Hematopoietic multipotent progenitor cell treated with erythropoietin and hydrocortisone succinate and interleukin-3 and kit ligand, for 17 days (in vitro differentiated cells): ENCODE measurements around the gene STRBP.
"Not testable (repeated sequence)": the region's sequence is repeated elsewhere in the genome, so short reads cannot be mapped to it uniquely, and the experiment has no call there.

ENCODE experiments used
- DNase-seq: peaks from one replicate; pipeline ENCODE4 v3.0.0-alpha.2; 2015; ENCODE audit warnings: low spot score

The STRBP gene

DNA sequence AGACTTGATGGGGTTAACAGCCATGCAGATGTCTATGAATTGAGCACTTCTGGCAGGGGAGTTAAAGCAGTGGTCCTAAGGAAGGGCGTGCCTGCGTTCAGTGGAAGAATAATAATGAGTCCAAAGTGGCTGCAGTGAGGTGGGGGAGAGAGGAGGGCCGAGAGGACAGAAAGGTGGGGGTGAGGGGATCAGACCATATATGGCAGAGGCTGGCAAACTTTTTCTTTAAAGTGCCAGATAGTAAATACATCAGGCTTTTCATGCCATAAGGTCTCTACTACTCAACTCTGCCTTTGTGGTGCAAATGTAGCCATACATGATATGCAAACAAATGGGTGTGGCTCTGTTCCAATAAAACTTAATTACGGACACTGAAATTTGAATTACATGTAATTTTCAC is 77.1 kb downstream of the STRBP start:
- no peak for DNase-seq

DNA sequence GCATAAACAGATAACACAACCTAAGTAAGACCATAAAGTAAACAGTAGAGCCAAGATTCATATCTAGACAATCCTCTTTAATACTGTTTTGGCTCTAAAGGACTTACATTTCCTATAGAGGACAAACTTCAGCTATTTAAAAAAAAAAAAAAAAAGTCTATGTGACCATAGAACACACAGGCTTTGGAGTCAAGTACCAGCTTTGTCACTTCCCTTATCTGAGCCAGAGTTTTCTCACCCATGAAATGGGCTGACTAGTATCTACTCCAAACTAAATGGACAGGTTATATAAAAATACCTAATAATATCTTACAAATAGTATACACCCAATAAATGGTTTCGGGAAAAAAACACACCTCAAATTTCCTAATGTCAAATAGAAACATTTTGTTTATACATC is 81.3 kb downstream of the STRBP start:
- DNase-seq, result no peak

DNA sequence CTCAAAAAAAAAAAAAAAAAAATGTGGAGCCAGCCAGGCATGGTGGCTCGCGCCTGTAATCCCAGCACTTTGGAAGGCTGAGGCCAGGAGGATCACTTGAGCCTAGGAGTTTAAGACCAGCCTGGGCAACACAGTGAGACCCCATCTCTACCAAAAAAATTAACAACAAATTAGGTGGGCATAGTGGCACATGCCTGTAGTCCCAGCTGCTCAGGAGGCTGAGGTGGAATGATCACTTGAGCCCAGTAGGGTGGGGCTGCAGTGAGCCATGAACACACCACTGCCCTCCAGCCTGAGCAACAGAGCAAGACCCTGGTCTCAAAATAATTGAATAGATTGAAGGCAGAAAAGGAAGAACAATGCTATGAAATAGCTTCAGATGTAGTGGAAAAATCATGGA is 82.4 kb downstream of the STRBP start:
- not testable (repeated sequence) for DNase-seq

DNA sequence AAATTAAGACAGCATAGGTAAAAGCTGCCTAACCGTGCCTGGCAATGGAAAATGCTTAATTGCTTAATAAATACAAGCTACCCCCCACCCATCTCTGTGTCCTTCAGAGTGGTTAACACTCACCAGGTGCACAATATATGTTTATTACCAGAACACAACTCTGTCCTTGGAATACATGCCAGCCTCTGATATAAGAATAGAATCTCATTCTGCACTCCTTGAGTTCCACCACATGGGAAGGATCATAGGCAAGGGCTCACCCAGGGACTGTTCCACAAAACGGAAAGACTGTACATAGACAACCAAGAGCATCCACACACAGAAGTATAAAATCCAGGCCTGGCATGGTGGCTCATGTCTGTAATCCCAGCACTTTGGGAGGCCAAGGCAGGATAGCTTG is 91.4 kb downstream of the STRBP start:
- no peak for DNase-seq

DNA sequence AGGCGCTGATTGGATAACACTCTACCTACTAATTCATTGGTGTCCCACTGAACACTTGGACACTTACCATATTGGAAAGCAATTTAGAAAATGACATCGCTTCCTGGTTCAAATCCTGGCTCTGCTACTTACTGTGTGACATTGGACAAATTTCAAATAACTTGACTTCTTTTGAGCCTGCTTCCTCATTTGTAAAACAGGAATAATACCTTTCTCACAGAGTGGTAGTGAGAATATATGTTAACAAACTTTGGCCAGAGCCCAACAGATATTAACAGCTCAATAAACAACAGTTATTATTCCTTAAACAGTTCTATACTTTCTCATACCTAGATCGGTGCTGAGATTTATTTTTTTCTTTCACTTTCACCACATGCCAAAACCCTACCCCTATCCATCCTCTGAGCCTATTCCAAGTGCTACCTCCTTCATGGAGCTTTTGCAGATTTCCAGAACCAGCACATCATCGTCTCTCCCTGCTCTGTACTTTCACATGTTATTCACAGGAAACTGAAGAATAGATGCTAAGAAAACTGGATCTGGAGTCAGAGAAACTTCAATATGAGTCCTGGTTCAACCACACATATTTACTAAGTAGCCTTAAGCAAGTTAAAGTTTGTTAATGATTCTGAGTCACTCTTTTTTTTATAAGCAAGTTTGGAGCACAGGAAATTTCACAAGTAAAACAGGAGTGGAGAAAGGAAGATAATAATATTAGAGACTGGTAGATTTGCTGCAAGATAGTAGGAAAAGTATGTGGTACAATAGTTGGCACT is 92.3 kb downstream of the STRBP start:
- no peak for DNase-seq

DNA sequence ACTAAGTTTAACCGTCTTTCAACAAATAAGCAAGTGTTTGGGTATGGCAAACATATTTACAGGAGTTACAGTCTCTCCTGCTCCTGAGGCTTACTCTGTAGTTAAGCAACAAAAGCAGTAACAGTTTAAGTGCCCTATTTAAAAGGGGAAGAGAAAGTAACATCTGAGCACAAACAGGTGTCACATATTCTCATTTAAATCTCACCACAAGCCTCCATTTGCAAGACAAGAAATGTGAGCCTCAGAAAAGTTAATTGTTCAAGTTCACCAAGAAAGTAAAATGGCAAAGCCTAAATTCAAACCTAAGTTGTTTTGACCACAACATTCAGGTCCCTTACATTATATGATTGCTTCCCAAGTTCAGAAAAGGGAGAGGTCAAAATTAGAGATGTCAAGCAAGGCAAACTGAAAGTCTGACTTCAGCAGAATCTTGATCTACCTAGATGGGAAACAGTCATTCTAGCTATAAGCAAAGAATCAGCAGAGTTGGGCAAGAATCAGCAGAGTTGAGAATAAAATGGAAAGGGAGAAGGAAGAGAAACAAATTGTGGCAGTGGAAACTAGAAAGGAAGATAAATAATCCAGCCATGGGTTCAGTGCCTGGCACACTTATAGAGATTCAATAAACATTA is 93.4 kb downstream of the STRBP start:
- DNase-seq, result no peak

DNA sequence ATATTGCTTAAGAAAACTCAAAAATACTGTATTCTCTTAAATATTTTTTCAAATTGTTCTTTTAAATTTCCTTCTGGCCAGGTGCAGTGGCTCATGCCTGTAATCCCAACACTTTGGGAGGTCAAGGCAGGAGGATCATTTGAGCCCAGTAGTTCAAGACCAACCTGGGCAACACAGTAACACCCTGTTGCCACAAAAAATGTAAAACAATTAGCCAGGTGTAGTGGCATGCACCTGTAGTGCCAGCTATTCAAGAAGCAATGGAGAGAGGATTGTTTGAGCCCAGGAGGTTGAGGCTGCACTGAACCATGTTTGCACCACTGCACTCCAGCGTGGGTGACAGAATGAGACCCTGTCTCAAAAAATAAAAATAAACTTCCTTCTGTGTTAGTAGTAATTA is 94.3 kb downstream of the STRBP start:
- no peak for DNase-seq

DNA sequence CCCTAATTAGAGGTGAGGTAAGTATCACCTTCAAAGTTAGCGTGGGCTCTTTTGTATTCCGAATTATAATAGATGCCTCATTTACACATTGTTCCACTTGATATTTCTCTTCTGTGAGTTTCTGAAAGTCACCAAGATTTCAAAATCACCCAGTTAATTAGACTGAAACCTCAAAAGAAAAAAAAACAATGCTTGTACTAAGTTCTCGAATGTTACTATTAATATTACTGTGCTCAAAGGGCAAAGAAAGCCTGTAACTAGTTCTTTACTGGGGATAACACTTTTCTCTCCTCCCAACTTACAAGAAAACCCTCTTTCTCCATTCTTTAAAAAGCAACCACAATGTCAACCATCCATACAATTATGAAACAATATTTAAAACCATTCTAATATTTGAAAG is 98.5 kb downstream of the STRBP start:
- no peak for DNase-seq

DNA sequence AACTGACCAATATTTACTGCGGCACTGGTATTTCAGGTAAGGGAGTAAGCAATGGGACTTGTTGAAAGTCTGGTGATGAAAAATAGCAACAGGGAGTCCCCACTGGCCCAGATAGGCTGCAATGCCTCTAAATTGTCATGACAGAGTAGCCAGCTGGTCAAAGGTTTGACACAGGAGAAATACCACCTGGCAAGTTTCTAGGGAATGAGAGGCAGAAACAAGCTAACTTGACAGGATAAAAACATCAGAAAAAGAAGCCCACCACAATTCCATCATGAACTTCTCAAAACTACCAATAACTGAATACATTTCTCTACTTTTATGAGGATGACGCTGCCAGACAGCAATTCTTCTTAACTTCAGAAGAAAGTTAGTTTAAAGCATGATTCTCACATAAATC is 99.8 kb downstream of the STRBP start:
- no peak for DNase-seq

DNA sequence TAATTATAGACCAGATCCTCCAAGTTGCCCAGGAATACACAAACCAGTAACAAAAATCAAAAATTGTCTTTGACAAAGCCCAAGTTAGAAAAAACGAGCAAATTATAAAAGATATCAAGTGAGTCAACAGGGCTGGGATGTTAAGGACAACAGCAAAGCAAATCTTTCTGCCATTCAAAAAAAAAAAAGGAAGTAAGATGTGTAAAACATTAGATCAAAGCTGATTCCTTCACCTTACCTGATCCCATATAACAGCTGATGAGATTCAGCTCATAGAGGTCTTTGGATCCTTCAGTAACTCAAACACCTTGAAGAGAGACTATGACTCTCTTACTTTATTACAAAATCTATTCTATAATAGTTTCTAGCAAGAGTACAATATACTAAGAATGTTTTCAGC is 100.9 kb downstream of the STRBP start:
- no peak for DNase-seq

DNA sequence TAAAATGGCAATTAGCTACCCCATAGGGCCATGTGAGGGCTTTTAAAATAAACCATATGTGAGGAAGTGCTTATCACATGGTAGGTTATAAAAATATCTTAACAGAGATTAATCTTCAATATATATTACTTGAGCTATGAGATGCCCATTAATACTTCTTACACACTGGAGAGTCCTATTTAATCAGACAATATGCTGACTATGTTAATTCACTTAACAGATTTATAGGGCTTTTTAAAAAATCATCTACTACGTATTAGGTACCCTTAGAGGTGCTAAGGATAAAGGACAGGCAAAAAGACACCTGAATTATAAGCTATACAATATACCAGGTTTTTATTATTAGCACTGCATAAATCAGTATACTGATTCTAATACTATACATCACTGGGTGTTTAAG is 102.6 kb downstream of the STRBP start:
- no peak for DNase-seq

DNA sequence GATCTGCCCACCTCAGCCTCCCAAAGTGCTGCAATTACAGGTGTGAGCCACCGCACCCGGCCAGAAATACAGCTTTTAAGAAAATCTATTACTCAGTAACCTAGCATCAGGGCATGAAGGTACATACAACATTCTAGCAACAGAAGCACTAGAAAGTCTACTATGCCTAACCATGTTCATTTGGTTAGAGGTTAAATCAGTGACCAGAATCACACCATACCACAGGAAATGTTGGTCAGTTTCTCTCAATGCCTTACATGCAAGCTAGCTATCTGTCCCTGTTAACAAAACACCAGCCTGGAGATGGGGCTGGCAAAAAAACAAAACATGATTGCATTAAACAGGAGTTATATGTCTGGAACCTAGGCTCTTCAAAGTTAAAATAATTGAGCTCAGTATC is 104.1 kb downstream of the STRBP start:
- no peak for DNase-seq

DNA sequence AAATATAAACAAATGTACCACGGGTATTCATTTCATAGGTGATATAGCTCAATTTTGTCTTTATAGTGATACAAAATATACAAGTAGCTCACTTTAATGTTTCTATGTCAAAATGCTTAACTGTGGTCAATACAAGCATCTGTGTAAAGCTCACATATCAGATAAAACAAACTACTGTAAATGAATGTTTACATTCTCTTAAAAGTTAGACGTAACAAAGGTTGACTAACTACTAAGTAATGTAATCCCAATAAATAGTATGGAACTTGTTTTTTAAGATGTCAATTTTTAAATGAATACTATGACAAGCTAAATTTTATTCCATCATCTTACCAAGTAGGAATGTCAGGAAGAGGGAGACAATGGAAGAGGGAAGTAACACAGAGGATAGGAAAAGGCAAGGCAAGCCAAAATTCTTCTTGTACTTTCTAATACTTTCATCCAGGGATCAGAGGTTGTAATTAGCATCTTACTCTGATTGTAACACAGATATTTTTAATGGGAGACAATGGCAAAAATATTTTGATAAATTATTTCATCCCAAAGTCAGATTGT is 105.5 kb downstream of the STRBP start:
- no peak for DNase-seq

DNA sequence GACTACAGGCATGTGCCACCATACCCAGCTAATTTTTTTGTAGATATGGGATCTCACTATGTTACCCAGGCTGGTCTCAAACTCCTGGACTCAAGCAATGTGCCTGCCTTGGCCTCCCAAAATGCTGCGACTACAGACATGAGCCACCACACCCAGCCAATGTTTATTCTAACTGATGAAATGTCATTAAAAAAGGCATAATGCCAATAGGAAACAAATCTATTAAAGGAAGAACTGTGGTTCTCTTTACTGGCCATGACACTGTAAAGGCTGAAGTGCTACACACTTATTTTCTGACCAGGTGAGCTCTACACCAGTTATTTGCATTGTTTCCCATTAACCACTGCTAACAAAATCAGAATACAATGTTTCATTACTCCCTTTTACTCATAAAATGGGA is 106.0 kb downstream of the STRBP start:
- DNase-seq, result no peak

DNA sequence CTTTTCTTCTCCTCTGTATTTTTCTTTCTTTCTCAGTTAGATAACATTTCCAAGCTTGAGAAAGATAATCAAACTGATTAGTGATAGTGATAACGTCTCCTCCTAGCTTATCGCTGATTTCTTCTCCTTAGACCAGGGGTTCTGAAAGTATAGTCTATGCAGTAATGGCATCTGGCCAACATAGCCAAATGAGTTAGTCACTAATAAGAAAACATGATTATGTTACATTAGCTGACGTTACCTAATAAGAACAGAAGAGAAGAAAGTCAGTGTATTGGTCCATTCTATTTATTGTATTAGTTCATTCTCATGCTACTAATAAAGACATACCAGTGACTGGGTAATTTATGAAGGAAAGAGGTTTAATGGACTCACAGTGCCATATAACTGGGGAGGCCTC is 111.2 kb downstream of the STRBP start:
- DNase-seq, result no peak

DNA sequence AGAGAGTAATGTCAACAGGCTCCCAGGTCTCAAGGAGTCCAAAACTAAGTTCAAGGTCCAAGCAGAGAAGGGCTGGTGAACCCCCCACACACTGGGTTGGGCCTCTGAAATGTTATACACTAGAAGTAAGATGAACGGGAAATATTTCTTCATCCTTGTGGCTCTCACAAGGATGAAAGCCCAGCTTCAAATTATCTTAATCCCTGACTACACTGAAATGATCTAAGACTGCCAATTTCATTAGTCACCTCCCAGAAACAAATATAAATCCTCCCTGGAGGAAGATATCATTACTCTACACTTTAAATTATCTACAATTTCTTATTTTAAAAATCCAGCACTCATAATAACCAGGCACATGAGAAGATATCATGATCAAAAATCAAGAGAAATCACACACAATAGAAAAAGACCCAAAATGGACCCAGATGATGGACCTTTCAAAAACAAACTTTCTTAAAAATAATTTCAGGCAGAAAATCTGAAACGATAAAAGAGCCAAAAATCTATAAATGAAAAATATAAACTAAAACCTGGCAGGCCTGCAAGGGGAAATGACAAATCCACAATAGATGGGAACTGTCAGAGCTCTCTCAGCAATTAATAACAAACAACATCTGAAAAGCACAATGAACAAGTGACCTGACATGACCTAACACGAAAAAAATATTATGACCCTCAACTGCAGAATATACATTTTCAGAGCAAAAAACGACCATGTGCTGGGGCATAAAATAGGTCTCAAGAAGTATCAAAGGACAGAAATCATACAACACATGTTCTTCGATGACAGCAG is 117.5 kb downstream of the STRBP start:
- no peak for DNase-seq

DNA sequence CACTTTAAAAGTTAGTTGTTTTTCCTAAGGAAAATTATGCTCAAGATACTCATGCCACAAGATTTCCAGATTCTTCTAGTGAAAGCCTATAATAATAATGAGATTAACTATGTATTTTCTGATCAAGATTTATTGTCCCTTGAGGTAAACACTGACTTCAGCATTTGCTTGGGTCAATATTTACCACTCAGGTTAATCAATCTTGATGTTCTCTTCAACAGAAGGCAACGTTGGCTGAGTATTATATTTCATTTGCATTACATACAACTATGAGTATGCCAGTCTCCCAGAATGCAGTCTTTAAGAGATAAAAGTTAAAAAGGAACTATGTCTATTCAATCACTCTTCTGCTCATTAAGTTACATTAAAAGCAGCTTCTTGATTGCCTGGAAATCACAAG is 119.3 kb downstream of the STRBP start:
- DNase-seq, result no peak

DNA sequence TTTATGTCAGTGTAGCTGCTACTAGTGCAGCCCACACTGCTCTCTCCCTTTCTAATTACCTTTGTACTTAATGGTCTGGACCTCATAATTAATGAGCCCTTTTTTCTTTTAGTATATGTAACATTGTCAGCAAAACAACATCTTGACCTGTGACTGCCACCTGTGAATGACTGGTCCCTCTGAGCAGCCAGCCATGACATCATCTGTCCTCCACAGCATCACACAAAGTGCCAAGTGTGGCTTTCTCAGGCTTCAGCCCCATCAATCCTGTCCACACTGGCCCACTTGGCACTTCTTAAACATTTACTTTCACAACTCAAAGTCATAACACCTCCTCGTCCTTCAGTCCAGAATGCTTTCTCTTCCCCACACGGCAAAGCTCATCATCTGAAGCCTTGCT is 130.2 kb downstream of the STRBP start:
- DNase-seq, result no peak

DNA sequence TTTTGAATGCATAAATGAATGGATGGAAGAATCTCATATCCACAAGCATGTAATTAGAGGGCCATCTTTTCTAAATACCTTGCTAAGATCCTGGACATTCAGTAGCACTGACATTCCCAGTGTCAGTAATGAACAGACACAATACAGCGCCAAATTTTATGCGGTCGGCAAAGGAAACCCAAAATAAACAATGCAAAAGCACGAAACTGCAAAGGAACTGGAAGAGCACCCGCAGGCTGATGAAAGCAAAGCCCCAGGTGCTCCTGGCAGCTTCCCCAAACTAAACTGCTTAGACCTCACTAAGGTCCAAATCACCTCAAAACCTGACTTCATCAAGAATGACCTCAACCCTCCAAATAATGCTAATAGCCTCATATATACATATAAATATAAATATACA is 133.0 kb downstream of the STRBP start:
- DNase-seq, result no peak

DNA sequence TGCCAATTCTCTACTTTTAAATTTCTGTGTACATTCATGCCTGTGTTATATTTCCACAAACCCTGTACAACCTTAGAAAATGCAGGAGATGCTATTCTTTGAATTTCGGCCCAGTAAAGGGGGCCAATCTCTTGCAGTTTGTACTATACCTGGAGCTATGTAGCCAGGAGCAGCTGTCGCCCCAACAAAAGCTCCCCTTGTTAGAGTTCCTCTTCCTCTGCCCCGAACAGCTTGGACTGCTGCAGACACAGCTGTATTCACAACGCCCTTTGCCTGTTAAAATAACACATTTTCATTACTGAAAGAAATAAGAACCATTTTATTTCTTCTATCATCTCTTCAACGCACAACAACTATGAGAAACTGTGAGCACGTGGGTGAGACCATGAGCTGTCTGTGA is 135.7 kb downstream of the STRBP start:
- no peak for DNase-seq

DNA sequence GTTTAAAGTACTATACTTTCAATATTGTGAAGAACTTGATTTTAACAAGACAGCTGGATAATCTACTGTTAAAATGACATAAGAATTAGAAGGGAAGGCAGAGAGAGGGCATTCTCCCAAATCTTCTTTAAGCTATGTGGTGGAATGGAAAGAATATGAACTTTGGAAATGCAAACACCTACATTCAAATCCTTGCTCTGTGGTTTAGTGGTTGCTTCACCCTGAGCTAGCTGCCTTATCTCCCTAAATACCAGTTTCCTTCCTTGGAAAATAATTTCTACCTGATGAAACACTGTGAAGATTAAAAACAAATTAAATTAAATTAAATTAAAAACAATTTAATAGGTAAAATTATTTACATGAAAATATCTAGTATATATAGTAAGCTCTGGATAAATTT is 136.4 kb downstream of the STRBP start:
- no peak for DNase-seq

DNA sequence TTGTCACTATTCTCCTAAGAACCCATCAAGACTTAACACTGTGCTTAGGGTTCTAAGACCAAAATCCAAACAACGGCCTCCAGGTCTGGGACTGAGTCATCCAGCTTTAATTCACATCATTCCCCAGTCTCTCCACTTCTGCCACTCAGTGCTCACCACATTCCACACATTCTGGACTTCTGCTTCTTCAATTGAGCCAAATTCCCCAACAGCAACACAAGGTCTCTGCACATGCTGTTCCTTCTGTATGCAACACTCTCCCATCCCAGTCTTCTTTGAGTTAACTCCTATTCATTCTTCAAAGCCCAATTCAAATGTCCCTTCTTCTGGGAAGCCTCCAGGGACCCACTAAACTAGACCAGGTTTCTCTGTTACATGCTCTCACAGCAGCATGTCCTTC is 137.1 kb downstream of the STRBP start:
- no peak for DNase-seq

DNA sequence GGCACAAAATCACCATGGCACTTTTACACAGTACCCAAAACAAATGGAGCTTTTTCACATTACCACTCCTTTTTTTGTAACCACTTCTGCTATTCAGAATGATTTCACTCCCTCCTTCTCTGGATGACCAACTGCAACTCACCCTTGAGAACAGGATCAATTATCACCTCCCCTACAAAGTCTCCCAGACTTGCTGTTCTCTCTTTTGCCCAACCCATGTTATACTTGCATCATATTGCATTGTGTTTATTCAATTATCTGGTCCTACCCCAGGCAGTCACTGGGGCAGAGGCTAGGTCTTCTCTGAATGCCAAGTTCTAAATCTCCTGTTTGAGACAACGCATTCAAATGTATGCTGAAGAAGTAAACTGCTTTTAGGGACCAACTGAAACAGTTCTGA is 139.0 kb downstream of the STRBP start:
- DNase-seq, result no peak
